HEK293 (cell line): Measurements from ENCODE around the gene MAPRE3.

Experiments used
- PRDM1 ChIP-seq: fragments of 450-650 bp; formaldehyde crosslinking; IDR thresholded peaks from 2 replicates; pipeline ENCODE4; 2016; ENCODE audit warnings: missing biosample characterization, missing genetic modification characterization
- SETDB1 ChIP-seq: IDR thresholded peaks from one replicate; pipeline ENCODE4 v1.6.1; 2017; ENCODE audit warnings: mild to moderate bottlenecking, low read length, moderate library complexity, mixed read lengths; ENCODE audit not compliant: insufficient read length
- YY1 ChIP-seq: fragments of 450-650 bp; formaldehyde crosslinking; IDR thresholded peaks from 2 replicates; pipeline ENCODE4 v1.5.1; 2018; ENCODE audit warnings: missing biosample characterization, missing genetic modification characterization
- ZBTB20 ChIP-seq: fragments of 450-650 bp; formaldehyde crosslinking; IDR thresholded peaks from 2 replicates; pipeline ENCODE4 v1.5.1; 2016; ENCODE audit warnings: missing biosample characterization, missing genetic modification characterization
- ZBTB7A ChIP-seq: fragments of 450-650 bp; formaldehyde crosslinking; IDR thresholded peaks from 2 replicates; pipeline ENCODE4 v1.5.1; 2016; ENCODE audit warnings: low read depth, missing biosample characterization, missing genetic modification characterization
- ZFP41 ChIP-seq: fragments of 450-650 bp; formaldehyde crosslinking; IDR thresholded peaks from 2 replicates; pipeline ENCODE4 v1.5.1; 2016; ENCODE audit warnings: missing biosample characterization, missing genetic modification characterization, borderline replicate concordance
- ZNF174 ChIP-seq: fragments of 450-650 bp; formaldehyde crosslinking; IDR thresholded peaks from 2 replicates; pipeline ENCODE4 v1.5.0; 2017; ENCODE audit warnings: missing biosample characterization, mild to moderate bottlenecking, missing genetic modification characterization
- ZNF24 ChIP-seq: fragments of 450-650 bp; formaldehyde crosslinking; IDR thresholded peaks from 2 replicates; pipeline ENCODE4 v1.5.1; 2016; ENCODE audit warnings: missing biosample characterization, missing genetic modification characterization
- ZNF473 ChIP-seq: fragments of 450-650 bp; formaldehyde crosslinking; IDR thresholded peaks from 2 replicates; pipeline ENCODE4 v1.5.1; 2017; ENCODE audit warnings: missing biosample characterization, missing genetic modification characterization
- ZNF510 ChIP-seq: fragments of 450-650 bp; formaldehyde crosslinking; IDR thresholded peaks from 2 replicates; pipeline ENCODE4 v1.5.1; 2018; ENCODE audit warnings: mild to moderate bottlenecking, missing genetic modification characterization, missing biosample characterization; ENCODE audit not compliant: insufficient replicate concordance
- ZNF530 ChIP-seq: fragments of 450-650 bp; formaldehyde crosslinking; IDR thresholded peaks from 2 replicates; pipeline ENCODE4 v1.5.1; 2016; ENCODE audit warnings: low read depth, missing biosample characterization, missing genetic modification characterization
- TF ChIP-seq, protein P1 (sequence below): fragments of 450-650 bp; formaldehyde crosslinking; IDR thresholded peaks from 2 replicates; pipeline ENCODE4 v1.5.1; 2016; ENCODE audit warnings: missing biosample characterization, missing genetic modification characterization
- TF ChIP-seq, protein P2 (sequence below): fragments of 450-650 bp; formaldehyde crosslinking; IDR thresholded peaks from 2 replicates; pipeline ENCODE4 v1.5.1; 2016; ENCODE audit warnings: missing biosample characterization, missing genetic modification characterization, borderline replicate concordance

DNA sequence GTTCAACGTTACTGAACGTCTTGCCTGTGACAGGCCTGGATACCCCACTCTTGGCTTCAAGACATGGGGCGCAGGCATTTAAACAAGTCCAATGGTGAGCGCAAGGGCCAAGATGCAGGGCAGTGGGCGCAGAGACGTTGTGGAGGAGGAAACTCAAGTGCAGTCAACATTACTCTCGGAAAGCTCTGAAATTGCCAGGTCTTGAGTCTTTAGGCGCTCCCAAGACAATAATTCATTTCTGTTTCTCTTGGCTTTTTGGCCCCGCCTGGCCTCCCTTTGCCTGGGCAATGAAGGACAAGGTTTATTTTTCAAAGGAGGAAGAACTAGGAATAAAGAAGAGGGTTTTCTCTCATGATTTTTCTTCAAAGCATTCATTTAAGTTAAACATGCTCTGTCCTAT is 49.0 kb downstream of the MAPRE3 start:
- TF ChIP-seq YY1 (tag by site-specific recombination): no peak
- no peak for TF ChIP-seq ZFP41 (tag by site-specific recombination)
- TF ChIP-seq, protein P1, sequence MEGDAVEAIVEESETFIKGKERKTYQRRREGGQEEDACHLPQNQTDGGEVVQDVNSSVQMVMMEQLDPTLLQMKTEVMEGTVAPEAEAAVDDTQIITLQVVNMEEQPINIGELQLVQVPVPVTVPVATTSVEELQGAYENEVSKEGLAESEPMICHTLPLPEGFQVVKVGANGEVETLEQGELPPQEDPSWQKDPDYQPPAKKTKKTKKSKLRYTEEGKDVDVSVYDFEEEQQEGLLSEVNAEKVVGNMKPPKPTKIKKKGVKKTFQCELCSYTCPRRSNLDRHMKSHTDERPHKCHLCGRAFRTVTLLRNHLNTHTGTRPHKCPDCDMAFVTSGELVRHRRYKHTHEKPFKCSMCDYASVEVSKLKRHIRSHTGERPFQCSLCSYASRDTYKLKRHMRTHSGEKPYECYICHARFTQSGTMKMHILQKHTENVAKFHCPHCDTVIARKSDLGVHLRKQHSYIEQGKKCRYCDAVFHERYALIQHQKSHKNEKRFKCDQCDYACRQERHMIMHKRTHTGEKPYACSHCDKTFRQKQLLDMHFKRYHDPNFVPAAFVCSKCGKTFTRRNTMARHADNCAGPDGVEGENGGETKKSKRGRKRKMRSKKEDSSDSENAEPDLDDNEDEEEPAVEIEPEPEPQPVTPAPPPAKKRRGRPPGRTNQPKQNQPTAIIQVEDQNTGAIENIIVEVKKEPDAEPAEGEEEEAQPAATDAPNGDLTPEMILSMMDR (tag by site-specific recombination): no peak
- TF ChIP-seq ZBTB20 (tag by site-specific recombination): no peak
- no peak for TF ChIP-seq ZNF24 (tag by site-specific recombination)
- no peak for TF ChIP-seq PRDM1
- no peak for TF ChIP-seq ZNF530 (tag by site-specific recombination)
- no peak for TF ChIP-seq ZBTB7A (tag by site-specific recombination)
- no peak for TF ChIP-seq ZNF174 (tag by site-specific recombination)
- TF ChIP-seq ZNF510 (tag by site-specific recombination): no peak
- TF ChIP-seq, protein P2, sequence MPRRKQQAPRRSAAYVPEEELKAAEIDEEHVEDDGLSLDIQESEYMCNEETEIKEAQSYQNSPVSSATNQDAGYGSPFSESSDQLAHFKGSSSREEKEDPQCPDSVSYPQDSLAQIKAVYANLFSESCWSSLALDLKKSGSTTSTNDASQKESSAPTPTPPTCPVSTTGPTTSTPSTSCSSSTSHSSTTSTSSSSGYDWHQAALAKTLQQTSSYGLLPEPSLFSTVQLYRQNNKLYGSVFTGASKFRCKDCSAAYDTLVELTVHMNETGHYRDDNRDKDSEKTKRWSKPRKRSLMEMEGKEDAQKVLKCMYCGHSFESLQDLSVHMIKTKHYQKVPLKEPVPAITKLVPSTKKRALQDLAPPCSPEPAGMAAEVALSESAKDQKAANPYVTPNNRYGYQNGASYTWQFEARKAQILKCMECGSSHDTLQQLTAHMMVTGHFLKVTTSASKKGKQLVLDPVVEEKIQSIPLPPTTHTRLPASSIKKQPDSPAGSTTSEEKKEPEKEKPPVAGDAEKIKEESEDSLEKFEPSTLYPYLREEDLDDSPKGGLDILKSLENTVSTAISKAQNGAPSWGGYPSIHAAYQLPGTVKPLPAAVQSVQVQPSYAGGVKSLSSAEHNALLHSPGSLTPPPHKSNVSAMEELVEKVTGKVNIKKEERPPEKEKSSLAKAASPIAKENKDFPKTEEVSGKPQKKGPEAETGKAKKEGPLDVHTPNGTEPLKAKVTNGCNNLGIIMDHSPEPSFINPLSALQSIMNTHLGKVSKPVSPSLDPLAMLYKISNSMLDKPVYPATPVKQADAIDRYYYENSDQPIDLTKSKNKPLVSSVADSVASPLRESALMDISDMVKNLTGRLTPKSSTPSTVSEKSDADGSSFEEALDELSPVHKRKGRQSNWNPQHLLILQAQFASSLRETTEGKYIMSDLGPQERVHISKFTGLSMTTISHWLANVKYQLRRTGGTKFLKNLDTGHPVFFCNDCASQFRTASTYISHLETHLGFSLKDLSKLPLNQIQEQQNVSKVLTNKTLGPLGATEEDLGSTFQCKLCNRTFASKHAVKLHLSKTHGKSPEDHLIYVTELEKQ (tag by site-specific recombination): no peak
- no peak for TF ChIP-seq SETDB1
- TF ChIP-seq ZNF473: no peak
